ENCODE results near the gene ATF3. TPM values are rescaled to one million over a fixed set of nuclear protein-coding genes. Genes with fewer than 3 reads are reported as not detected.

ATF3 gene
- total and polyA plus RNA-seq, 2 donors (not counting 1 experiment from before 2014, with no cell fraction given) = 33.8 to 35.7 TPM

DNA sequence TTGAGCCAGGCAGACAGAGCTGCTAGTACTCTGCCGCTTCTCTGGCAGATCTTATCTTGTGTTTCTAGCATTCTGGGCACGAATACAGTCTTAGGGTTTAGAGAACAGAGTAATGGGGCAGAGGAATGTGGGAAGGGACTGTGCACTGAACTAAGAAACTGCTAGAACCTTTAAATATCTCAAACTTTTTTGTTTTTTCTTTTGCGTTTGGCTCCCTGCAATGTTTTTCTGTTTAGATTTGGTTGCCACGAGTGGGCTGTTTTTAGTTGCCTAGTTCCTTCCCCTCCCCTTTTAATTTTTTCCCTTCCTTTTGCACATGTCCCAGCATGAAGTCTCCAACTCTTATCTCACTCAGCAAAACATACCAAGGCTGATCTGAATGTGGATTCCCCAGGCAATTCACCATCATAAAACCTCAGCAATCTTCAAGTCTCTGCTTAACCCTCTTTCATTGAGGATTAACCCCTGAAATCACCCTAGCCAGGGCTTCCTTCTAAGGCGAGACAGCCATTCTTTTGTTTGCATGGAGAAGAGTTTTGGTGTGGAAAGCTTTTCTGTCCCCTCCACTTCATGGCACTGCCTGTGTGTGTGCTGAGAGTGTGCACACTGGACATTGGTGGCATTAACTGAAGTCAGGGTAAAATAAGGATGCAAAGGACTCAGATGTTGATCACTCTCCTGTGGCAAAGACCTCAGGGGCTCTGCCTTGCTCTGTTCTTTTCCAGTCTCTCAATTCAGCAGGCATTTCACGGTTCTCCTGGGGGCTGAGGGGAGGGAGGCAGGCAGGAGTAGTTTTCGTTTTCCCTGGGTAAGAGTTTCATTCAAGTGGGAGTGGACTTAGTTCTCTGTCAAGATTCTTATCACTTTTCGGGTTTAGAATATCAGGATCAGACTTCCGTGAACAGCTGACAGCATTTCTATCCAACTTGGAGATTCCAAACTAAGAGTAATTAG, 2.8 kb upstream of the ATF3 start:
- DNase-seq (ENCODE audit: low read depth in 2 of 2) = peak in 1 of 2 donors; percentile 37
- Histone ChIP-seq H4K20me1 (ENCODE audit: control insufficient read depth, extremely low read depth, insufficient read depth, low read length) (no peaks in the 10 kb centered on the region), H3K79me2 (ENCODE audit: control insufficient read depth, insufficient read depth, low read length) (peaks cover 14% of the 10 kb centered on the region), H3K27me3 (ENCODE audit: control insufficient read depth, insufficient read depth, low read length) (peaks cover 49% of the 10 kb centered on the region), H3K4me3 (replicated peaks in 1 of 4; ENCODE audit: control extremely low read depth in 1 of 4, insufficient read depth in 1 of 4, low read depth in 3 of 4, low read length in 4 of 4) (no peak overlapping the region), H3K4me2 (ENCODE audit: extremely low read depth, insufficient read depth, low read length) (no peak overlapping the region), H3K9me3 (ENCODE audit: control insufficient read depth, insufficient read depth, low read depth, low read length) (no peaks in the 10 kb centered on the region), H2AFZ (ENCODE audit: low read length) (no peak overlapping the region), H3K36me3 (ENCODE audit: control insufficient read depth, insufficient read depth, low read length) (no peaks in the 10 kb centered on the region), H3K9ac (ENCODE audit: insufficient read depth, low read length) (no peak overlapping the region), H3K27ac (ENCODE audit: insufficient read depth, low read length) (no peak overlapping the region), H3K4me1 (ENCODE audit: control insufficient read depth, extremely low read depth, insufficient read depth, low read length) (peaks cover 8% of the 10 kb centered on the region)
- no peak for TF ChIP-seq EZH2 (IDR thresholded peaks at IDR 0.05; ENCODE audit: low read length, missing control alignments)
- TF ChIP-seq, protein P1, sequence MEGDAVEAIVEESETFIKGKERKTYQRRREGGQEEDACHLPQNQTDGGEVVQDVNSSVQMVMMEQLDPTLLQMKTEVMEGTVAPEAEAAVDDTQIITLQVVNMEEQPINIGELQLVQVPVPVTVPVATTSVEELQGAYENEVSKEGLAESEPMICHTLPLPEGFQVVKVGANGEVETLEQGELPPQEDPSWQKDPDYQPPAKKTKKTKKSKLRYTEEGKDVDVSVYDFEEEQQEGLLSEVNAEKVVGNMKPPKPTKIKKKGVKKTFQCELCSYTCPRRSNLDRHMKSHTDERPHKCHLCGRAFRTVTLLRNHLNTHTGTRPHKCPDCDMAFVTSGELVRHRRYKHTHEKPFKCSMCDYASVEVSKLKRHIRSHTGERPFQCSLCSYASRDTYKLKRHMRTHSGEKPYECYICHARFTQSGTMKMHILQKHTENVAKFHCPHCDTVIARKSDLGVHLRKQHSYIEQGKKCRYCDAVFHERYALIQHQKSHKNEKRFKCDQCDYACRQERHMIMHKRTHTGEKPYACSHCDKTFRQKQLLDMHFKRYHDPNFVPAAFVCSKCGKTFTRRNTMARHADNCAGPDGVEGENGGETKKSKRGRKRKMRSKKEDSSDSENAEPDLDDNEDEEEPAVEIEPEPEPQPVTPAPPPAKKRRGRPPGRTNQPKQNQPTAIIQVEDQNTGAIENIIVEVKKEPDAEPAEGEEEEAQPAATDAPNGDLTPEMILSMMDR (conservative IDR thresholded peaks at IDR 0.05 in 1 of 2, IDR thresholded peaks at IDR 0.05 in 1 of 2; ENCODE audit: low read depth in 1 of 2, low read length in 2 of 2) = no peak

DNA sequence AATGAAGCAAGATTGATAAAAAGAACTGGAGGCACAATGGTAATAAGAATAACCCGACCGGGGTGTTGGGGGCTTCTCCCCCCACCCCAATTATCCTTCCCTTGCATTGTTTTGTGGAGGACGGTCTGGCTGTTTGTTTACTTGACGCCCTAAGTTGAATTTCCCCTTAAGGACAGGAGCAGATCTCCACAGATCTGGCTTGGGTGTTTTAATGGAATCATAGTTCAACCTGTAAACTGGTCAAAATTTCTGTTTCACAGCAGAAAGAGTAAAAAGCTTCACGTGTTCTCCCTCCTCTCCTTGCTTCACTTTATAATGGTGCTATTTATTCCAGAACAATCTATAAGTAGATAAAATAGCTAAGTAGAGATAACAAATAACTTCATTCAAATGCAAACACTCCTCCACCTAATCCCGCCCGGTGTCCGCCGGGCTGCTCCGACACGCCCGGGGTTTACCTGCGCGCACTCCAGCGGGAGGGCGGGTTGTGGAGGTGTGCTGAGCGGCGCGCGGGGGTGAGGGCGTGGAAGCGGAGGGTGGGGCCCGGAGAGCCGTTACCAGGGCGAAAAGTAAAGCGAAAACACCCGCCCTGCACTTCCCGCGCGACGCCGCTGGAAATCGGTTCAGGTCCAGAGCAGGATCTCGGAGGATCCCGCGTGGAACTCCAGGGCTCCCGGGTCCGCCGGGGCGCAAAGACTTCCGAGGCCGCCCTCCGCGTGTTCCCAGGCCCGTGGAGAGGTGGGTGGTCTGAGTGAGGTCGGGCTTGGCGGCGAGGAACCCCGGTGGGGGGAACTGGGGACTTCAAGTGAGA, 2.0 kb upstream of the ATF3 start:
- TF ChIP-seq, protein P1 (conservative IDR thresholded peaks at IDR 0.05 in 1 of 2, IDR thresholded peaks at IDR 0.05 in 1 of 2; ENCODE audit: low read depth in 1 of 2, low read length in 2 of 2) = no peak
- no peak for TF ChIP-seq EZH2 (IDR thresholded peaks at IDR 0.05; ENCODE audit: low read length, missing control alignments)
- Histone ChIP-seq H3K4me2 (ENCODE audit: extremely low read depth, insufficient read depth, low read length) (peak overlapping the region; percentile 41), H3K4me3 (replicated peaks in 1 of 4; ENCODE audit: control extremely low read depth in 1 of 4, insufficient read depth in 1 of 4, low read depth in 3 of 4, low read length in 4 of 4) (peak overlapping the region in 1 of 4 experiments; percentile 57), H3K36me3 (ENCODE audit: control insufficient read depth, insufficient read depth, low read length) (no peaks in the 10 kb centered on the region), H3K79me2 (ENCODE audit: control insufficient read depth, insufficient read depth, low read length) (peaks cover 22% of the 10 kb centered on the region), H2AFZ (ENCODE audit: low read length) (no peak overlapping the region), H3K4me1 (ENCODE audit: control insufficient read depth, extremely low read depth, insufficient read depth, low read length) (peaks cover 9% of the 10 kb centered on the region), H3K27ac (ENCODE audit: insufficient read depth, low read length) (no peak overlapping the region), H3K9ac (ENCODE audit: insufficient read depth, low read length) (no peak overlapping the region), H3K9me3 (ENCODE audit: control insufficient read depth, insufficient read depth, low read depth, low read length) (no peaks in the 10 kb centered on the region), H3K27me3 (ENCODE audit: control insufficient read depth, insufficient read depth, low read length) (peaks cover 49% of the 10 kb centered on the region), H4K20me1 (ENCODE audit: control insufficient read depth, extremely low read depth, insufficient read depth, low read length) (no peaks in the 10 kb centered on the region)
- no peak for DNase-seq (ENCODE audit: low read depth in 2 of 2)
